Hepatocyte (in vitro differentiated cells): Measurements from ENCODE around the gene ITGA11.

Source experiments
- EZH2 ChIP-seq: fragments of 200-600 bp; sonication (generic); IDR thresholded peaks from 2 replicates; pipeline ENCODE4 v1.6.1; 2016; ENCODE audit warnings: antibody characterized with exemption, mild to moderate bottlenecking, borderline replicate concordance
- TF ChIP-seq, protein P1 (sequence below): fragments of 200-600 bp; sonication (generic); IDR thresholded peaks from 2 replicates; pipeline ENCODE4 v1.5.1; 2016; ENCODE audit warnings: antibody characterized with exemption, mild to moderate bottlenecking; ENCODE audit not compliant: poor library complexity

DNA sequence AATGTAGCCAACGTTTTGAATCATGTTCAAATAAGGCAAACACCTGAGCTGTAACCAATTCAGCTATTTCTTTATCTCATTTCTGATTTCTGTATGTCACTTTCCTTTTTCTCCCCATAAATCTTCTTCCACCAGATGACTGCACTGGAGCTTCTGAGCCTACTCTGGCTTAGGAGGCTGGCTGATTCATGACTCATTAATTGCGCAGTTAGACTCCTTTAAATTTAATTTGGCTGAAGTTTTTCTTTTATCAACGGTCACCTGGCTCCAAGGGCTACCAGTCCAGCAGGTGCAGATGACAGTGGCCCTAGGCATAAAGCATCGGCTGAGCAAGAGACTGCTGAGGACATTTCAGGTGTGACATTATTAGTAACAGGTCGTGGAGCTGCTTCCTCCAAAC, 39.6 kb upstream of the ITGA11 start:
- TF ChIP-seq, protein P1, sequence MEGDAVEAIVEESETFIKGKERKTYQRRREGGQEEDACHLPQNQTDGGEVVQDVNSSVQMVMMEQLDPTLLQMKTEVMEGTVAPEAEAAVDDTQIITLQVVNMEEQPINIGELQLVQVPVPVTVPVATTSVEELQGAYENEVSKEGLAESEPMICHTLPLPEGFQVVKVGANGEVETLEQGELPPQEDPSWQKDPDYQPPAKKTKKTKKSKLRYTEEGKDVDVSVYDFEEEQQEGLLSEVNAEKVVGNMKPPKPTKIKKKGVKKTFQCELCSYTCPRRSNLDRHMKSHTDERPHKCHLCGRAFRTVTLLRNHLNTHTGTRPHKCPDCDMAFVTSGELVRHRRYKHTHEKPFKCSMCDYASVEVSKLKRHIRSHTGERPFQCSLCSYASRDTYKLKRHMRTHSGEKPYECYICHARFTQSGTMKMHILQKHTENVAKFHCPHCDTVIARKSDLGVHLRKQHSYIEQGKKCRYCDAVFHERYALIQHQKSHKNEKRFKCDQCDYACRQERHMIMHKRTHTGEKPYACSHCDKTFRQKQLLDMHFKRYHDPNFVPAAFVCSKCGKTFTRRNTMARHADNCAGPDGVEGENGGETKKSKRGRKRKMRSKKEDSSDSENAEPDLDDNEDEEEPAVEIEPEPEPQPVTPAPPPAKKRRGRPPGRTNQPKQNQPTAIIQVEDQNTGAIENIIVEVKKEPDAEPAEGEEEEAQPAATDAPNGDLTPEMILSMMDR, result no peak
- TF ChIP-seq EZH2, result no peak
